Measurements from ENCODE around the gene SGPL1. TPM values are rescaled to one million over a fixed set of nuclear protein-coding genes. Genes with fewer than 3 reads are reported as not detected.

SGPL1 gene
- total and polyA plus RNA-seq, 2 experiments from 2014 or later, result 12.0 to 42.7 TPM

GRCh38 chr10:70930263-70931000 lies 114.7 kb downstream of the SGPL1 start:
- Mint-ChIP-seq H3K36me3 (ENCODE audit: low read depth) (no peaks in the 10 kb centered on the region), H3K27ac (no peak overlapping the region), H3K9me3 (no peaks in the 10 kb centered on the region), H3K4me3 (no peak overlapping the region), H3K27me3 (ENCODE audit: insufficient read depth, low read depth, poor library complexity) (peaks cover 5% of the 10 kb centered on the region), H3K4me1 (no peaks in the 10 kb centered on the region; the same call in 1 of the 3 replicates)
- Histone ChIP-seq H3K36me3 (ENCODE audit: insufficient read depth) (no peaks in the 10 kb centered on the region), H4K20me1 (replicated peaks; ENCODE audit: insufficient read depth) (no peaks in the 10 kb centered on the region), H3K4me2 (no peak overlapping the region), H3K9me2 (ENCODE audit: insufficient read depth) (no peaks in the 10 kb centered on the region), H3K27me3 (ENCODE audit: insufficient read depth) (no peaks in the 10 kb centered on the region), H3K79me2 (replicated peaks; ENCODE audit: insufficient read depth) (no peaks in the 10 kb centered on the region), H3K27ac (ENCODE audit: low read depth) (no peak overlapping the region), H3K4me1 (ENCODE audit: insufficient read depth) (no peaks in the 10 kb centered on the region), H2AFZ (no peak overlapping the region), H3K4me3 (no peak overlapping the region), H3F3A (replicated peaks; ENCODE audit: low read depth) (no peaks in the 10 kb centered on the region)
- no peak for TF ChIP-seq JUNB (IDR thresholded peaks at IDR 0.05; ENCODE audit: unreplicated experiment)
- TF ChIP-seq POLR2AphosphoS5 (IDR thresholded peaks at IDR 0.05; ENCODE audit: low read depth), result no peak
- TF ChIP-seq STAT1 (IDR thresholded peaks at IDR 0.05; ENCODE audit: unreplicated experiment), result no peak
- TF ChIP-seq, protein P1, sequence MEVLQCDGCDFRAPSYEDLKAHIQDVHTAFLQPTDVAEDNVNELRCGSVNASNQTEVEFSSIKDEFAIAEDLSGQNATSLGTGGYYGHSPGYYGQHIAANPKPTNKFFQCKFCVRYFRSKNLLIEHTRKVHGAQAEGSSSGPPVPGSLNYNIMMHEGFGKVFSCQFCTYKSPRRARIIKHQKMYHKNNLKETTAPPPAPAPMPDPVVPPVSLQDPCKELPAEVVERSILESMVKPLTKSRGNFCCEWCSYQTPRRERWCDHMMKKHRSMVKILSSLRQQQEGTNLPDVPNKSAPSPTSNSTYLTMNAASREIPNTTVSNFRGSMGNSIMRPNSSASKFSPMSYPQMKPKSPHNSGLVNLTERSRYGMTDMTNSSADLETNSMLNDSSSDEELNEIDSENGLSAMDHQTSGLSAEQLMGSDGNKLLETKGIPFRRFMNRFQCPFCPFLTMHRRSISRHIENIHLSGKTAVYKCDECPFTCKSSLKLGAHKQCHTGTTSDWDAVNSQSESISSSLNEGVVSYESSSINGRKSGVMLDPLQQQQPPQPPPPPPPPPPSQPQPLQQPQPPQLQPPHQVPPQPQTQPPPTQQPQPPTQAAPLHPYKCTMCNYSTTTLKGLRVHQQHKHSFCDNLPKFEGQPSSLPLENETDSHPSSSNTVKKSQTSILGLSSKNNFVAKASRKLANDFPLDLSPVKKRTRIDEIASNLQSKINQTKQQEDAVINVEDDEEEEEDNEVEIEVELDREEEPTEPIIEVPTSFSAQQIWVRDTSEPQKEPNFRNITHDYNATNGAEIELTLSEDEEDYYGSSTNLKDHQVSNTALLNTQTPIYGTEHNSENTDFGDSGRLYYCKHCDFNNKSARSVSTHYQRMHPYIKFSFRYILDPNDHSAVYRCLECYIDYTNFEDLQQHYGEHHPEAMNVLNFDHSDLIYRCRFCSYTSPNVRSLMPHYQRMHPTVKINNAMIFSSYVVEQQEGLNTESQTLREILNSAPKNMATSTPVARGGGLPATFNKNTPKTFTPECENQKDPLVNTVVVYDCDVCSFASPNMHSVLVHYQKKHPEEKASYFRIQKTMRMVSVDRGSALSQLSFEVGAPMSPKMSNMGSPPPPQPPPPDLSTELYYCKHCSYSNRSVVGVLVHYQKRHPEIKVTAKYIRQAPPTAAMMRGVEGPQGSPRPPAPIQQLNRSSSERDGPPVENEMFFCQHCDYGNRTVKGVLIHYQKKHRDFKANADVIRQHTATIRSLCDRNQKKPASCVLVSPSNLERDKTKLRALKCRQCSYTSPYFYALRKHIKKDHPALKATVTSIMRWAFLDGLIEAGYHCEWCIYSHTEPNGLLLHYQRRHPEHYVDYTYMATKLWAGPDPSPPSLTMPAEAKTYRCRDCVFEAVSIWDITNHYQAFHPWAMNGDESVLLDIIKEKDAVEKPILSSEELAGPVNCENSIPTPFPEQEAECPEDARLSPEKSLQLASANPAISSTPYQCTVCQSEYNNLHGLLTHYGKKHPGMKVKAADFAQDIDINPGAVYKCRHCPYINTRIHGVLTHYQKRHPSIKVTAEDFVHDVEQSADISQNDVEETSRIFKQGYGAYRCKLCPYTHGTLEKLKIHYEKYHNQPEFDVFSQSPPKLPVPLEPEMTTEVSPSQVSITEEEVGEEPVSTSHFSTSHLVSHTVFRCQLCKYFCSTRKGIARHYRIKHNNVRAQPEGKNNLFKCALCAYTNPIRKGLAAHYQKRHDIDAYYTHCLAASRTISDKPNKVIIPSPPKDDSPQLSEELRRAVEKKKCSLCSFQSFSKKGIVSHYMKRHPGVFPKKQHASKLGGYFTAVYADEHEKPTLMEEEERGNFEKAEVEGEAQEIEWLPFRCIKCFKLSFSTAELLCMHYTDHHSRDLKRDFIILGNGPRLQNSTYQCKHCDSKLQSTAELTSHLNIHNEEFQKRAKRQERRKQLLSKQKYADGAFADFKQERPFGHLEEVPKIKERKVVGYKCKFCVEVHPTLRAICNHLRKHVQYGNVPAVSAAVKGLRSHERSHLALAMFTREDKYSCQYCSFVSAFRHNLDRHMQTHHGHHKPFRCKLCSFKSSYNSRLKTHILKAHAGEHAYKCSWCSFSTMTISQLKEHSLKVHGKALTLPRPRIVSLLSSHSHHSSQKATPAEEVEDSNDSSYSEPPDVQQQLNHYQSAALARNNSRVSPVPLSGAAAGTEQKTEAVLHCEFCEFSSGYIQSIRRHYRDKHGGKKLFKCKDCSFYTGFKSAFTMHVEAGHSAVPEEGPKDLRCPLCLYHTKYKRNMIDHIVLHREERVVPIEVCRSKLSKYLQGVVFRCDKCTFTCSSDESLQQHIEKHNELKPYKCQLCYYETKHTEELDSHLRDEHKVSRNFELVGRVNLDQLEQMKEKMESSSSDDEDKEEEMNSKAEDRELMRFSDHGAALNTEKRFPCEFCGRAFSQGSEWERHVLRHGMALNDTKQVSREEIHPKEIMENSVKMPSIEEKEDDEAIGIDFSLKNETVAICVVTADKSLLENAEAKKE (CRISPR knock-in tag; IDR thresholded peaks at IDR 0.05), result no peak
- no peak for TF ChIP-seq EZH2phosphoT487 (IDR thresholded peaks at IDR 0.05; ENCODE audit: unreplicated experiment)
- TF ChIP-seq EZH2 (IDR thresholded peaks at IDR 0.05; ENCODE audit: low read depth, unreplicated experiment), result no peak
- TF ChIP-seq ZNF114 (CRISPR knock-in tag; IDR thresholded peaks at IDR 0.05), result no peak
- TF ChIP-seq CTCF (conservative IDR thresholded peaks at IDR 0.05; ENCODE audit: low read depth in 2 of 2), result no peak
- no peak for TF ChIP-seq CREB1 (CRISPR knock-in tag; IDR thresholded peaks at IDR 0.05; ENCODE audit: low read depth)
- TF ChIP-seq, protein P2, sequence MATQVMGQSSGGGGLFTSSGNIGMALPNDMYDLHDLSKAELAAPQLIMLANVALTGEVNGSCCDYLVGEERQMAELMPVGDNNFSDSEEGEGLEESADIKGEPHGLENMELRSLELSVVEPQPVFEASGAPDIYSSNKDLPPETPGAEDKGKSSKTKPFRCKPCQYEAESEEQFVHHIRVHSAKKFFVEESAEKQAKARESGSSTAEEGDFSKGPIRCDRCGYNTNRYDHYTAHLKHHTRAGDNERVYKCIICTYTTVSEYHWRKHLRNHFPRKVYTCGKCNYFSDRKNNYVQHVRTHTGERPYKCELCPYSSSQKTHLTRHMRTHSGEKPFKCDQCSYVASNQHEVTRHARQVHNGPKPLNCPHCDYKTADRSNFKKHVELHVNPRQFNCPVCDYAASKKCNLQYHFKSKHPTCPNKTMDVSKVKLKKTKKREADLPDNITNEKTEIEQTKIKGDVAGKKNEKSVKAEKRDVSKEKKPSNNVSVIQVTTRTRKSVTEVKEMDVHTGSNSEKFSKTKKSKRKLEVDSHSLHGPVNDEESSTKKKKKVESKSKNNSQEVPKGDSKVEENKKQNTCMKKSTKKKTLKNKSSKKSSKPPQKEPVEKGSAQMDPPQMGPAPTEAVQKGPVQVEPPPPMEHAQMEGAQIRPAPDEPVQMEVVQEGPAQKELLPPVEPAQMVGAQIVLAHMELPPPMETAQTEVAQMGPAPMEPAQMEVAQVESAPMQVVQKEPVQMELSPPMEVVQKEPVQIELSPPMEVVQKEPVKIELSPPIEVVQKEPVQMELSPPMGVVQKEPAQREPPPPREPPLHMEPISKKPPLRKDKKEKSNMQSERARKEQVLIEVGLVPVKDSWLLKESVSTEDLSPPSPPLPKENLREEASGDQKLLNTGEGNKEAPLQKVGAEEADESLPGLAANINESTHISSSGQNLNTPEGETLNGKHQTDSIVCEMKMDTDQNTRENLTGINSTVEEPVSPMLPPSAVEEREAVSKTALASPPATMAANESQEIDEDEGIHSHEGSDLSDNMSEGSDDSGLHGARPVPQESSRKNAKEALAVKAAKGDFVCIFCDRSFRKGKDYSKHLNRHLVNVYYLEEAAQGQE (IDR thresholded peaks at IDR 0.05; ENCODE audit: unreplicated experiment), result no peak
- no peak for TF ChIP-seq ZNF331 (CRISPR knock-in tag; IDR thresholded peaks at IDR 0.05; ENCODE audit: low read depth)
- TF ChIP-seq, protein P3, sequence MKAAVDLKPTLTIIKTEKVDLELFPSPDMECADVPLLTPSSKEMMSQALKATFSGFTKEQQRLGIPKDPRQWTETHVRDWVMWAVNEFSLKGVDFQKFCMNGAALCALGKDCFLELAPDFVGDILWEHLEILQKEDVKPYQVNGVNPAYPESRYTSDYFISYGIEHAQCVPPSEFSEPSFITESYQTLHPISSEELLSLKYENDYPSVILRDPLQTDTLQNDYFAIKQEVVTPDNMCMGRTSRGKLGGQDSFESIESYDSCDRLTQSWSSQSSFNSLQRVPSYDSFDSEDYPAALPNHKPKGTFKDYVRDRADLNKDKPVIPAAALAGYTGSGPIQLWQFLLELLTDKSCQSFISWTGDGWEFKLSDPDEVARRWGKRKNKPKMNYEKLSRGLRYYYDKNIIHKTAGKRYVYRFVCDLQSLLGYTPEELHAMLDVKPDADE (IDR thresholded peaks at IDR 0.05), result no peak
- TF ChIP-seq NANOG (IDR thresholded peaks at IDR 0.05; ENCODE audit: borderline replicate concordance), result no peak
- ATAC-seq, result no peak
- no peak for DNase-seq (ENCODE audit: low spot score)

Measured in GM23338 (cell line).